HL-60 (cell line): ENCODE measurements around the gene RNF32.
"Not testable (repeated sequence)": the region's sequence is repeated elsewhere in the genome, so short reads cannot be mapped to it uniquely, and the experiment has no call there.

Source experiments
- DNase-seq, 2 experiments: peaks; one replicate each; pipeline ENCODE4 v3.0.0-alpha.2; 2010 to 2020; ENCODE audit warnings: low read depth in 1 of 2, low spot score in 1 of 2
- H3K27ac ChIP-seq: fragments of 250-450 bp; sonication (Bioruptor Pico); replicated peaks from 2 replicates; pipeline ENCODE4 v1.5.1; 2020; ENCODE audit warnings: mild to moderate bottlenecking, moderate library complexity
- H3K27me3 ChIP-seq: fragments of 250-450 bp; sonication (Bioruptor Pico); 2 replicates; pipeline ENCODE4 v1.5.1; 2021; ENCODE audit warnings: mild to moderate bottlenecking, moderate library complexity; ENCODE audit not compliant: insufficient read depth, poor library complexity, severe bottlenecking
- H3K4me3 ChIP-seq: replicated peaks from 2 replicates; pipeline ENCODE4 v1.5.1; 2011; ENCODE audit warnings: mild to moderate bottlenecking, control low read depth, low read length; ENCODE audit not compliant: insufficient read depth
- CTCF ChIP-seq: IDR thresholded peaks from one replicate; pipeline ENCODE4 v1.5.1; 2011; ENCODE audit warnings: low read length, control low read depth, inconsistent platforms; ENCODE audit not compliant: insufficient read depth
- GABPA ChIP-seq: IDR thresholded peaks from 2 replicates; pipeline ENCODE4 v1.6.1; 2012; ENCODE audit warnings: low read depth
- POLR2AphosphoS5 ChIP-seq: IDR thresholded peaks from 2 replicates; pipeline ENCODE4 v1.6.1; 2012; ENCODE audit warnings: low read depth
- SPI1 ChIP-seq: IDR thresholded peaks from 2 replicates; pipeline ENCODE4 v1.6.1; 2012; ENCODE audit warnings: low read depth, mild to moderate bottlenecking, borderline replicate concordance
- TF ChIP-seq, protein P1 (sequence below): IDR thresholded peaks from 2 replicates; pipeline ENCODE4 v1.6.1; 2012; ENCODE audit warnings: low read depth; ENCODE audit not compliant: insufficient replicate concordance

Gene RNF32

GRCh38 chr7:156635529-156636385, 4.8 kb upstream of the RNF32 start:
- H3K4me3 ChIP-seq = no peak overlapping the region
- no peak overlapping the region for H3K27ac ChIP-seq
- H3K27me3 ChIP-seq = no peaks in the 10 kb centered on the region
- TF ChIP-seq GABPA (no peak), CTCF (no peak), SPI1 (no peak)
- TF ChIP-seq, protein P1, sequence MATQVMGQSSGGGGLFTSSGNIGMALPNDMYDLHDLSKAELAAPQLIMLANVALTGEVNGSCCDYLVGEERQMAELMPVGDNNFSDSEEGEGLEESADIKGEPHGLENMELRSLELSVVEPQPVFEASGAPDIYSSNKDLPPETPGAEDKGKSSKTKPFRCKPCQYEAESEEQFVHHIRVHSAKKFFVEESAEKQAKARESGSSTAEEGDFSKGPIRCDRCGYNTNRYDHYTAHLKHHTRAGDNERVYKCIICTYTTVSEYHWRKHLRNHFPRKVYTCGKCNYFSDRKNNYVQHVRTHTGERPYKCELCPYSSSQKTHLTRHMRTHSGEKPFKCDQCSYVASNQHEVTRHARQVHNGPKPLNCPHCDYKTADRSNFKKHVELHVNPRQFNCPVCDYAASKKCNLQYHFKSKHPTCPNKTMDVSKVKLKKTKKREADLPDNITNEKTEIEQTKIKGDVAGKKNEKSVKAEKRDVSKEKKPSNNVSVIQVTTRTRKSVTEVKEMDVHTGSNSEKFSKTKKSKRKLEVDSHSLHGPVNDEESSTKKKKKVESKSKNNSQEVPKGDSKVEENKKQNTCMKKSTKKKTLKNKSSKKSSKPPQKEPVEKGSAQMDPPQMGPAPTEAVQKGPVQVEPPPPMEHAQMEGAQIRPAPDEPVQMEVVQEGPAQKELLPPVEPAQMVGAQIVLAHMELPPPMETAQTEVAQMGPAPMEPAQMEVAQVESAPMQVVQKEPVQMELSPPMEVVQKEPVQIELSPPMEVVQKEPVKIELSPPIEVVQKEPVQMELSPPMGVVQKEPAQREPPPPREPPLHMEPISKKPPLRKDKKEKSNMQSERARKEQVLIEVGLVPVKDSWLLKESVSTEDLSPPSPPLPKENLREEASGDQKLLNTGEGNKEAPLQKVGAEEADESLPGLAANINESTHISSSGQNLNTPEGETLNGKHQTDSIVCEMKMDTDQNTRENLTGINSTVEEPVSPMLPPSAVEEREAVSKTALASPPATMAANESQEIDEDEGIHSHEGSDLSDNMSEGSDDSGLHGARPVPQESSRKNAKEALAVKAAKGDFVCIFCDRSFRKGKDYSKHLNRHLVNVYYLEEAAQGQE = no peak
- no peak for DNase-seq

DNA sequence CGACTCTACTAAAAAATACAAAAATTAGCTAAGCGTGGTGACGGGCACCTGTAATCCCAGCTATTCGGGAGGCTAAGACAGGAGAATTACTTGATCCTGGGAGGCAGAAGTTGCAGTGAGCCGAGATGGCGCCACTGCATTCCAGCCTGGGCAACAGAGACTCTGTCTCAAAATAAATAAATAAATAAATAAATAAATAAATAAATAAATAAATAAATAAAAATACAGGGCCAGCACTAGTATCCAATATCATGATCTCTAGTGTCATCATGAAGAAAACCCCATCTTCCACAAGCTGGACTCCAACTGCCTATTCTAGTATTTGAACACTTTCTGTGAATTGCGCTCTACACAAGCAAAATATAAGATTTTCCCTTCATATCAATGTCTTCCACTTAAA, 3.5 kb upstream of the RNF32 start:
- H3K27me3 ChIP-seq, DNase-seq, H3K4me3 ChIP-seq, H3K27ac ChIP-seq: not testable (repeated sequence)

GRCh38 chr7:156638443-156639077, 2.0 kb upstream of the RNF32 start:
- Histone ChIP-seq H3K4me3 (no peak overlapping the region), H3K27ac (no peak overlapping the region), H3K27me3 (no peaks in the 10 kb centered on the region)
- DNase-seq = no peak
- no peak for TF ChIP-seq SPI1
- TF ChIP-seq, protein P1 = no peak
- TF ChIP-seq GABPA = no peak
- TF ChIP-seq CTCF = no peak
- no peak for TF ChIP-seq POLR2AphosphoS5

DNA sequence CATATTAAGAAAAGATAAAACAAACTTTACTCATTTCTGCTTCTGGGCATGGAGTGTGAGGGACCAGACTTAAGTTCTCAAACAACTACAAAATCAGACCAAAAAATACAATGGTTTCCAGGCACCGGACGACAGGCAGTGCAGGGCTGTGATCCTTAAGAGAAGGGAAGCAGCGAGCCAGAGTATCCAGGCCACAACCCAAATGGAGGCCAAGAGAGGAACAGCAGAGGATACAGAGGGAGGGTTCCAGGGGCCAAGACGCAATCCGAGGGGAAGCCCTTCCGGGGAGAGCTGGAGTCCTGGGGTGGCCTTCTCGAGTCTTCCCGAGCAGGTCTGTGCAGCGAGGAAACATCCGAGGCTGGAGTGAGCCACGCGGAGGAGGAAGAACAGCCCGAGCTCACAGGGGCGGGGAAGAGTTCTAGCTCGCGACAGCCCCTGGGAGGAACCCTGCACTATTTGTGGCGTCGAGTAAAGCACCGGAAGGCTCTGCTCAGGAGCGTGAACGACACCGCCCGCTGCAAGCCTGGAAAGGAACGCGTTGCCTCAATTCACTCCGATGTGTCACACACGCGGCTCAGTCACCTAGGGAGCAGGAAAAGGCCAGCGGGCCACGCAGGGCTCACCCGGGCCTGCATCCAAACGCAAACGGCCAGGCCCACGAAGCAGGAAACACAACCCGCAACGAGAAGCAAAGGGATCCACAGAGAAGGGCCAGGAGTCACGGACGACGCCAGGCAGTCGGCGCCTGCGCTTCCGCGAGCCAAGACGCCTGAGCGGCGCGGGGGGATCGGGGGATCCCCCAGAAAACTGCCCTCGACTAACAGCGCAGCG, 933 bp upstream of the RNF32 start:
- peak overlapping the region; percentile 80 for H3K27ac ChIP-seq
- H3K4me3 ChIP-seq = peak overlapping the region; percentile 89
- TF ChIP-seq POLR2AphosphoS5 (no peak), SPI1 (no peak), CTCF (no peak), GABPA (no peak)
- TF ChIP-seq, protein P1 = no peak
- H3K27me3 ChIP-seq = no peaks in the 10 kb centered on the region
- DNase-seq = peak in 1 of 2 experiments; percentile 4
